A549 (cell line): ENCODE results near the gene NUAK1.

Experiments used
- EP300 ChIP-seq, 2 experiments: fragments of >200 bp; sonication (Bioruptor Twin); formaldehyde crosslinking; IDR thresholded peaks; 2 replicates in 1 of 2; 3 replicates in 1 of 2; pipeline ENCODE4 v1.6.1; 2016 to 2017
- GATA3 ChIP-seq: IDR thresholded peaks from 2 replicates; pipeline ENCODE4 v1.6.1; 2012; ENCODE audit warnings: borderline replicate concordance
- MAFK ChIP-seq: fragments of 450-650 bp; IDR thresholded peaks from 2 replicates; pipeline ENCODE4 v1.6.1; 2014; ENCODE audit not compliant: partially characterized antibody
- POLR2AphosphoS2 ChIP-seq: conservative IDR thresholded peaks from 2 replicates; pipeline ENCODE4 v1.6.1; 2012; ENCODE audit warnings: low read length, improper control_type of control experiment, inconsistent platforms
- RAD21 ChIP-seq, 2 experiments: fragments of >200 bp in 1 of 2; sonication (Bioruptor Twin) in 1 of 2; formaldehyde crosslinking in 1 of 2; IDR thresholded peaks in 1 of 2; conservative IDR thresholded peaks in 1 of 2; 2 replicates in 1 of 2; 3 replicates in 1 of 2; pipeline ENCODE4 v1.6.1; 2012 to 2018; ENCODE audit warnings: inconsistent platforms in 1 of 2
- TF ChIP-seq, protein P1 (sequence below): fragments of >200 bp; sonication (Bioruptor Twin); formaldehyde crosslinking; IDR thresholded peaks from 3 replicates; pipeline ENCODE4 v1.5.1; 2016

DNA sequence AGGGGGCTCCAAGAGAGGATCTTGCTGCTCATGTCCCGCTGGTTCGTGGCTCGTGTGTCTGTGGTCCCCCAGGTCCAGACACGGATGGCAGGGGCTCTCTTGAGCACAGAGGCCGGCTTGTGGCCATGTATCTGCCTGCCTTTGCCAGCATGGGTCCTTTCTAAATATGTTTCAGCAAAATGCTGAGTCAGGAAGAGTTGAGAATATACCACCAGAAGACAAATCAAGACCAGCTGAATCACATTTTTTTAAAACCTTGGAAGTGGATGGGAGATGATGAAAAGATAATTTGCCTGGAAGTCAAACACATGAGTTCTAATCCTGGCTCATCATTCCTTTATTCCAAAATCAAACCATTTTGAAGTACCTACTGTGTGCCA lies 58.0 kb downstream of the NUAK1 start:
- TF ChIP-seq RAD21 (conservative IDR thresholded peaks at IDR 0.05 in 1 of 2, IDR thresholded peaks at IDR 0.05 in 1 of 2) (no peak), POLR2AphosphoS2 (no peak), EP300 (IDR thresholded peaks at IDR 0.05) (no peak), GATA3 (no peak), MAFK (peak; percentile 95)
- TF ChIP-seq, protein P1, sequence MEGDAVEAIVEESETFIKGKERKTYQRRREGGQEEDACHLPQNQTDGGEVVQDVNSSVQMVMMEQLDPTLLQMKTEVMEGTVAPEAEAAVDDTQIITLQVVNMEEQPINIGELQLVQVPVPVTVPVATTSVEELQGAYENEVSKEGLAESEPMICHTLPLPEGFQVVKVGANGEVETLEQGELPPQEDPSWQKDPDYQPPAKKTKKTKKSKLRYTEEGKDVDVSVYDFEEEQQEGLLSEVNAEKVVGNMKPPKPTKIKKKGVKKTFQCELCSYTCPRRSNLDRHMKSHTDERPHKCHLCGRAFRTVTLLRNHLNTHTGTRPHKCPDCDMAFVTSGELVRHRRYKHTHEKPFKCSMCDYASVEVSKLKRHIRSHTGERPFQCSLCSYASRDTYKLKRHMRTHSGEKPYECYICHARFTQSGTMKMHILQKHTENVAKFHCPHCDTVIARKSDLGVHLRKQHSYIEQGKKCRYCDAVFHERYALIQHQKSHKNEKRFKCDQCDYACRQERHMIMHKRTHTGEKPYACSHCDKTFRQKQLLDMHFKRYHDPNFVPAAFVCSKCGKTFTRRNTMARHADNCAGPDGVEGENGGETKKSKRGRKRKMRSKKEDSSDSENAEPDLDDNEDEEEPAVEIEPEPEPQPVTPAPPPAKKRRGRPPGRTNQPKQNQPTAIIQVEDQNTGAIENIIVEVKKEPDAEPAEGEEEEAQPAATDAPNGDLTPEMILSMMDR: no peak
